WTC11 (cell line): Measurements from ENCODE around the gene MED15. TPM values are rescaled to one million over a fixed set of nuclear protein-coding genes. Genes with fewer than 3 reads are reported as not detected.

ENCODE experiments used
- ATAC-seq: fragments of 200-7000 bp; cut with Tn5 transposase; 2 replicates; pipeline ENCODE4 v1.10.0; 2021; ENCODE audit warnings: mild to moderate bottlenecking, moderate library complexity
- CTCF ChIA-PET: fragments of 300-600 bp; sonication (Branson Sonifier 250); formaldehyde crosslinking; loops from one replicate; lab custom pipeline; 2021; ENCODE audit warnings: antibody characterized with exemption; lab: Charles Lee
- POLR2A ChIA-PET: fragments of 350-600 bp; sonication (Branson Sonifier 250); formaldehyde crosslinking; loops from one replicate; lab custom pipeline; 2021; ENCODE audit warnings: antibody characterized with exemption; lab: Charles Lee
- DNase-seq: peaks from one replicate; pipeline ENCODE4 v3.0.0; 2021; ENCODE audit warnings: low spot score
- H3K27ac Mint-ChIP-seq: 2 replicates; pipeline ENCODE4 v1.8.0; 2021; ENCODE audit warnings: mixed read lengths
- H3K27me3 Mint-ChIP-seq: 2 replicates; pipeline ENCODE4 v1.8.0; 2021; ENCODE audit warnings: low read depth, mild to moderate bottlenecking, moderate library complexity, mixed read lengths
- H3K36me3 Mint-ChIP-seq: 2 replicates; pipeline ENCODE4 v1.8.0; 2021; ENCODE audit warnings: mixed read lengths
- H3K4me1 Mint-ChIP-seq: 2 replicates; pipeline ENCODE4 v1.8.0; 2022; ENCODE audit warnings: mixed read lengths
- H3K4me3 Mint-ChIP-seq: 2 replicates; pipeline ENCODE4 v1.8.0; 2021; ENCODE audit warnings: mild to moderate bottlenecking, moderate library complexity, mixed read lengths
- H3K9me3 Mint-ChIP-seq: 2 replicates; pipeline ENCODE4 v1.8.0; 2021; ENCODE audit warnings: mixed read lengths
- ESRRA ChIP-seq: sonication (generic); formaldehyde crosslinking; IDR thresholded peaks from 2 replicates; pipeline ENCODE4 v1.8.1; 2022; ENCODE audit warnings: mild to moderate bottlenecking, missing genetic modification reagents, borderline replicate concordance
- FOXJ3 ChIP-seq: sonication (generic); formaldehyde crosslinking; IDR thresholded peaks from 2 replicates; pipeline ENCODE4 v1.9.0; 2021; ENCODE audit warnings: missing genetic modification reagents, mild to moderate bottlenecking, borderline replicate concordance
- GRHL2 ChIP-seq: fragments of 250-450 bp; sonication (Bioruptor Pico); IDR thresholded peaks from 2 replicates; pipeline ENCODE4 v1.8.0; 2022; ENCODE audit warnings: mild to moderate bottlenecking, moderate library complexity; ENCODE audit not compliant: insufficient replicate concordance, severe bottlenecking
- HMGA2 ChIP-seq: fragments of 250-450 bp; sonication (Bioruptor Pico); IDR thresholded peaks from 2 replicates; pipeline ENCODE4 v1.4.0; 2021; ENCODE audit warnings: mild to moderate bottlenecking, moderate library complexity
- IRF2 ChIP-seq: sonication (generic); formaldehyde crosslinking; IDR thresholded peaks from 2 replicates; pipeline ENCODE4 v1.8.0; 2022; ENCODE audit warnings: low read depth, missing genetic modification reagents, borderline replicate concordance
- NR1H2 ChIP-seq: sonication (generic); formaldehyde crosslinking; IDR thresholded peaks from 2 replicates; pipeline ENCODE4 v1.9.0; 2021; ENCODE audit warnings: mild to moderate bottlenecking, moderate library complexity, missing genetic modification reagents
- NR2C2 ChIP-seq: sonication (generic); formaldehyde crosslinking; IDR thresholded peaks from 2 replicates; pipeline ENCODE4 v1.8.0; 2022; ENCODE audit warnings: mild to moderate bottlenecking, missing genetic modification reagents
- NR3C1 ChIP-seq: sonication (generic); formaldehyde crosslinking; conservative IDR thresholded peaks from 2 replicates; pipeline ENCODE4 v1.8.1; 2023; ENCODE audit warnings: low read depth, mild to moderate bottlenecking, missing genetic modification reagents
- OVOL2 ChIP-seq: fragments of 250-450 bp; sonication (Bioruptor Pico); IDR thresholded peaks from 2 replicates; pipeline ENCODE4 v1.9.0; 2021; ENCODE audit warnings: mild to moderate bottlenecking, borderline replicate concordance
- RELA ChIP-seq: sonication (generic); formaldehyde crosslinking; IDR thresholded peaks from 2 replicates; pipeline ENCODE4 v1.8.1; 2022; ENCODE audit warnings: missing genetic modification reagents, mild to moderate bottlenecking, borderline replicate concordance
- SP1 ChIP-seq: sonication (generic); formaldehyde crosslinking; conservative IDR thresholded peaks from 2 replicates; pipeline ENCODE4 v1.8.1; 2022; ENCODE audit warnings: missing genetic modification reagents
- TEAD1 ChIP-seq: sonication (generic); formaldehyde crosslinking; IDR thresholded peaks from 2 replicates; pipeline ENCODE4 v1.8.0; 2022; ENCODE audit warnings: mild to moderate bottlenecking, missing genetic modification reagents
- ZBTB21 ChIP-seq: sonication (generic); formaldehyde crosslinking; IDR thresholded peaks from 2 replicates; pipeline ENCODE4 v1.8.1; 2023; ENCODE audit warnings: mild to moderate bottlenecking, missing genetic modification reagents, borderline replicate concordance
- ZNF317 ChIP-seq: sonication (generic); formaldehyde crosslinking; IDR thresholded peaks from 2 replicates; pipeline ENCODE4 v1.8.1; 2023; ENCODE audit warnings: low read depth, mild to moderate bottlenecking, moderate library complexity, missing genetic modification reagents, borderline replicate concordance
- total RNA-seq: library from RNA; stranded (reverse); gene quantifications from 3 replicates; pipeline ENCODE4 v1.2.3, GENCODE V29; 2021
- TF ChIP-seq, protein P1 (sequence below): sonication (generic); formaldehyde crosslinking; IDR thresholded peaks from 2 replicates; pipeline ENCODE4 v1.8.1; 2023; ENCODE audit warnings: mild to moderate bottlenecking, missing genetic modification reagents, borderline replicate concordance
- TF ChIP-seq, protein P2 (sequence below): sonication (generic); formaldehyde crosslinking; IDR thresholded peaks from 2 replicates; pipeline ENCODE4 v1.8.0; 2022; ENCODE audit warnings: mild to moderate bottlenecking, missing genetic modification reagents
- TF ChIP-seq, protein P3 (sequence below): sonication (generic); formaldehyde crosslinking; IDR thresholded peaks from 2 replicates; pipeline ENCODE4 v1.8.1; 2022; ENCODE audit warnings: mild to moderate bottlenecking, missing genetic modification reagents, moderate library complexity, borderline replicate concordance
- TF ChIP-seq, protein P4 (sequence below): fragments of 250-450 bp; sonication (Bioruptor Pico); IDR thresholded peaks from 2 replicates; pipeline ENCODE4 v2.1.2; 2022; ENCODE audit warnings: mild to moderate bottlenecking, moderate library complexity

The MED15 gene
- total RNA-seq, 1 experiment from 2014 or later, result 67.7 TPM

DNA sequence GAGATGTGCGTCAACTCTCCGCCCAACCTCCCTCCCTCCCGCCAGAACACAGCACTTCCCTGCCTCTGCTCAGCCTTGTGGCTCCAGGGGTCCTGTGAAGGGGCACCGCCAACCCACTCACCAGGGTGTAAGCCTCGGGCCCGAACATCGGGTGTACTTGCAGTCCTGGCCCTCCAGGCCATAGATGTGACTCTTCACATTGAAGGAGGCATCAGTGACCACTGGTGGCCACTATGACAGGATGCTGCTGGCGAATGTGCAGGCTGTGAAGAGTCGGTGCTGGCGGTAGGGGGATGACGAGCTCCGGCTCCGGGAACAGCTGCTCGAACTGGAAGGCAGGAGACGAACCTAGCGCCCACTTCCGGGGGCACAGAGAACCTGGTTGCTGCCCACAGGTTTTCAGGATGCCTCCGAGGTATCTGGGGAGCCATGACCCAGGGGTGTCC, 97.4 kb downstream of the MED15 start:
- DNase-seq (no peak), ATAC-seq (no peak)
- TF ChIP-seq SP1 (CRISPR knock-in tag) (no peak), FOXJ3 (CRISPR knock-in tag) (no peak), NR2C2 (CRISPR knock-in tag) (no peak), HMGA2 (CRISPR knock-in tag) (no peak), NR1H2 (no peak), GRHL2 (no peak), ESRRA (CRISPR knock-in tag) (no peak), TEAD1 (CRISPR knock-in tag) (no peak), NR3C1 (CRISPR knock-in tag) (no peak), OVOL2 (CRISPR knock-in tag) (no peak), ZNF317 (no peak)
- TF ChIP-seq, protein P1, sequence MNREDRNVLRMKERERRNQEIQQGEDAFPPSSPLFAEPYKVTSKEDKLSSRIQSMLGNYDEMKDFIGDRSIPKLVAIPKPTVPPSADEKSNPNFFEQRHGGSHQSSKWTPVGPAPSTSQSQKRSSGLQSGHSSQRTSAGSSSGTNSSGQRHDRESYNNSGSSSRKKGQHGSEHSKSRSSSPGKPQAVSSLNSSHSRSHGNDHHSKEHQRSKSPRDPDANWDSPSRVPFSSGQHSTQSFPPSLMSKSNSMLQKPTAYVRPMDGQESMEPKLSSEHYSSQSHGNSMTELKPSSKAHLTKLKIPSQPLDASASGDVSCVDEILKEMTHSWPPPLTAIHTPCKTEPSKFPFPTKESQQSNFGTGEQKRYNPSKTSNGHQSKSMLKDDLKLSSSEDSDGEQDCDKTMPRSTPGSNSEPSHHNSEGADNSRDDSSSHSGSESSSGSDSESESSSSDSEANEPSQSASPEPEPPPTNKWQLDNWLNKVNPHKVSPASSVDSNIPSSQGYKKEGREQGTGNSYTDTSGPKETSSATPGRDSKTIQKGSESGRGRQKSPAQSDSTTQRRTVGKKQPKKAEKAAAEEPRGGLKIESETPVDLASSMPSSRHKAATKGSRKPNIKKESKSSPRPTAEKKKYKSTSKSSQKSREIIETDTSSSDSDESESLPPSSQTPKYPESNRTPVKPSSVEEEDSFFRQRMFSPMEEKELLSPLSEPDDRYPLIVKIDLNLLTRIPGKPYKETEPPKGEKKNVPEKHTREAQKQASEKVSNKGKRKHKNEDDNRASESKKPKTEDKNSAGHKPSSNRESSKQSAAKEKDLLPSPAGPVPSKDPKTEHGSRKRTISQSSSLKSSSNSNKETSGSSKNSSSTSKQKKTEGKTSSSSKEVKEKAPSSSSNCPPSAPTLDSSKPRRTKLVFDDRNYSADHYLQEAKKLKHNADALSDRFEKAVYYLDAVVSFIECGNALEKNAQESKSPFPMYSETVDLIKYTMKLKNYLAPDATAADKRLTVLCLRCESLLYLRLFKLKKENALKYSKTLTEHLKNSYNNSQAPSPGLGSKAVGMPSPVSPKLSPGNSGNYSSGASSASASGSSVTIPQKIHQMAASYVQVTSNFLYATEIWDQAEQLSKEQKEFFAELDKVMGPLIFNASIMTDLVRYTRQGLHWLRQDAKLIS (CRISPR knock-in tag), result no peak
- TF ChIP-seq, protein P2, sequence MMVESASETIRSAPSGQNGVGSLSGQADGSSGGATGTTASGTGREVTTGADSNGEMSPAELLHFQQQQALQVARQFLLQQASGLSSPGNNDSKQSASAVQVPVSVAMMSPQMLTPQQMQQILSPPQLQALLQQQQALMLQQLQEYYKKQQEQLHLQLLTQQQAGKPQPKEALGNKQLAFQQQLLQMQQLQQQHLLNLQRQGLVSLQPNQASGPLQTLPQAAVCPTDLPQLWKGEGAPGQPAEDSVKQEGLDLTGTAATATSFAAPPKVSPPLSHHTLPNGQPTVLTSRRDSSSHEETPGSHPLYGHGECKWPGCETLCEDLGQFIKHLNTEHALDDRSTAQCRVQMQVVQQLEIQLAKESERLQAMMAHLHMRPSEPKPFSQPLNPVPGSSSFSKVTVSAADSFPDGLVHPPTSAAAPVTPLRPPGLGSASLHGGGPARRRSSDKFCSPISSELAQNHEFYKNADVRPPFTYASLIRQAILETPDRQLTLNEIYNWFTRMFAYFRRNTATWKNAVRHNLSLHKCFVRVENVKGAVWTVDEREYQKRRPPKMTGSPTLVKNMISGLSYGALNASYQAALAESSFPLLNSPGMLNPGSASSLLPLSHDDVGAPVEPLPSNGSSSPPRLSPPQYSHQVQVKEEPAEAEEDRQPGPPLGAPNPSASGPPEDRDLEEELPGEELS, result no peak
- TF ChIP-seq, protein P3, sequence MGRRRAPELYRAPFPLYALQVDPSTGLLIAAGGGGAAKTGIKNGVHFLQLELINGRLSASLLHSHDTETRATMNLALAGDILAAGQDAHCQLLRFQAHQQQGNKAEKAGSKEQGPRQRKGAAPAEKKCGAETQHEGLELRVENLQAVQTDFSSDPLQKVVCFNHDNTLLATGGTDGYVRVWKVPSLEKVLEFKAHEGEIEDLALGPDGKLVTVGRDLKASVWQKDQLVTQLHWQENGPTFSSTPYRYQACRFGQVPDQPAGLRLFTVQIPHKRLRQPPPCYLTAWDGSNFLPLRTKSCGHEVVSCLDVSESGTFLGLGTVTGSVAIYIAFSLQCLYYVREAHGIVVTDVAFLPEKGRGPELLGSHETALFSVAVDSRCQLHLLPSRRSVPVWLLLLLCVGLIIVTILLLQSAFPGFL (CRISPR knock-in tag), result no peak
- TF ChIP-seq, protein P4, sequence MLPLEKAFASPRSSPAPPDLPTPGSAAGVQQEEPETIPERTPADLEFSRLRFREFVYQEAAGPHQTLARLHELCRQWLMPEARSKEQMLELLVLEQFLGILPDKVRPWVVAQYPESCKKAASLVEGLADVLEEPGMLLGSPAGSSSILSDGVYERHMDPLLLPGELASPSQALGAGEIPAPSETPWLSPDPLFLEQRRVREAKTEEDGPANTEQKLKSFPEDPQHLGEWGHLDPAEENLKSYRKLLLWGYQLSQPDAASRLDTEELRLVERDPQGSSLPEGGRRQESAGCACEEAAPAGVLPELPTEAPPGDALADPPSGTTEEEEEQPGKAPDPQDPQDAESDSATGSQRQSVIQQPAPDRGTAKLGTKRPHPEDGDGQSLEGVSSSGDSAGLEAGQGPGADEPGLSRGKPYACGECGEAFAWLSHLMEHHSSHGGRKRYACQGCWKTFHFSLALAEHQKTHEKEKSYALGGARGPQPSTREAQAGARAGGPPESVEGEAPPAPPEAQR (CRISPR knock-in tag), result no peak
- ChIA-PET CTCF (interaction anchor here (0.7 to 3.4 kb wide), 10 partner anchors 12 to 187 kb away, joined by 3 to 18 read pairs (median 5); no protein-coding TSS in a partner anchor), POLR2A (no interaction called here)
- Mint-ChIP-seq H3K36me3 (no peaks in the 10 kb centered on the region), H3K4me1 (peaks cover 12% of the 10 kb centered on the region), H3K27ac (peak overlapping the region; percentile 20; the same call in 1 of the 2 replicates), H3K4me3 (no peak overlapping the region), H3K27me3 (no peaks in the 10 kb centered on the region), H3K9me3 (no peaks in the 10 kb centered on the region)

DNA sequence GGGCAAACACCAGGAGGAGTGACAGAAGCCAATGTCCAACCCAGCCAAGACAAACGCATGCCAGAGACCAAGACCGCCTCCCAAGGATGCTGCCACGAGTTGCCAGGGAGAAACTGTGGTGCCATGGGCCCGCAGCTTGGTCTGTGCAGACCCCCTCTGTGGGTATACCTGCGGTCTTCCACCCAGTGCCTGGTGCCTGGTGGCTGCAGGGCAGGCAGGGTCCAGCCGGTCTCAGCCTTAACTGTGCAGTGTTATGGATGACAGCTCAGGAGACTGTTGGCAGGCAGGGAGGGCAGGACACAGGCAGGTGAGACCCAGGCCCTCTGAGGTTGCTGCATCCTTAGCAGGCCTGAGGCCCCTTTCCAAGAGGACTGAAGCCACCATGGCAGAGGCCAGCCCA, 97.9 kb downstream of the MED15 start:
- no peaks in the 10 kb centered on the region for H3K36me3 Mint-ChIP-seq
- TF ChIP-seq ZBTB21 (CRISPR knock-in tag), result no peak
- TF ChIP-seq RELA (CRISPR knock-in tag), result no peak
- no peak for TF ChIP-seq IRF2 (CRISPR knock-in tag)
- no peak overlapping the region for H3K27ac Mint-ChIP-seq
- no peak for ATAC-seq
- H3K4me3 Mint-ChIP-seq, result no peak overlapping the region
- no peaks in the 10 kb centered on the region for H3K9me3 Mint-ChIP-seq
- ChIA-PET CTCF (interaction anchor here (0.8 to 3.4 kb wide), 11 partner anchors 13 to 174 kb away, joined by 3 to 18 read pairs (median 6); no protein-coding TSS in a partner anchor), POLR2A (no interaction called here)
- DNase-seq, result no peak
- H3K27me3 Mint-ChIP-seq, result no peaks in the 10 kb centered on the region
- peaks cover 12% of the 10 kb centered on the region for H3K4me1 Mint-ChIP-seq
